Tibial nerve (tissue), 4 donors: ENCODE data around the gene SKOR1. TPM values are rescaled to one million over a fixed set of nuclear protein-coding genes. Genes with fewer than 3 reads are reported as not detected.

Experiments used
- DNase-seq, 2 donors: peaks; one replicate each; pipeline ENCODE4 v3.0.0-alpha.2; 2019; ENCODE audit warnings: low spot score in 2 of 2
- H3K27ac ChIP-seq, 4 donors: fragments of 200-600 bp; sonication (generic) in 3 of 4; one replicate each; pipeline ENCODE4 v1.5.1; 2017 to 2019; ENCODE audit warnings: mild to moderate bottlenecking in 1 of 4
- H3K27me3 ChIP-seq, 2 donors: fragments of 200-600 bp; sonication (generic) in 1 of 2; one replicate each; pipeline versions ENCODE4 v1.5.1 to v1.6.0; 2017 to 2019
- H3K36me3 ChIP-seq, 3 donors: fragments of 200-600 bp; sonication (generic); one replicate each; pipeline ENCODE4 v1.5.1; 2018 to 2019
- H3K4me1 ChIP-seq, 4 donors: fragments of 200-600 bp; sonication (generic) in 3 of 4; one replicate each; pipeline ENCODE4 v1.5.1; 2017 to 2019
- H3K4me3 ChIP-seq, 4 donors: fragments of 200-600 bp; sonication (generic) in 3 of 4; one replicate each; pipeline ENCODE4 v1.5.1; 2017 to 2019; ENCODE audit warnings: mild to moderate bottlenecking in 1 of 4, moderate library complexity in 1 of 4
- H3K9me3 ChIP-seq, 4 donors: fragments of 200-600 bp; sonication (generic) in 3 of 4; one replicate each; pipeline ENCODE4 v1.5.1; 2017 to 2019
- EP300 ChIP-seq, 2 donors: sonication (generic); formaldehyde crosslinking; IDR thresholded peaks; one replicate each; pipeline ENCODE4 v1.6.1; 2017; ENCODE audit warnings: antibody characterized with exemption in 2 of 2, mild to moderate bottlenecking in 1 of 2
- POLR2A ChIP-seq, 2 donors: fragments of 450-650 bp; IDR thresholded peaks; one replicate each; pipeline ENCODE4 v1.6.1; 2017; ENCODE audit warnings: antibody characterized with exemption in 2 of 2, mild to moderate bottlenecking in 2 of 2, moderate library complexity in 2 of 2
- WGBS, 2 donors: methylation state at CpG; one replicate each; pipeline ENCODE4 v1.1.5; 2018; 5-methylcytosine and 5-hydroxymethylcytosine counted together
- total RNA-seq, 4 donors: library from RNA; depleted of rRNA; stranded (reverse); fragments of >200 nt; gene quantifications; one replicate each; pipeline ENCODE4 v1.1.0, GENCODE V29; 2016
- TF ChIP-seq, protein P1 (sequence below), 5 experiments: fragments of 200-600 bp in 3 of 5; fragments of 450-650 bp in 2 of 5; sonication (generic) in 3 of 5; IDR thresholded peaks; one replicate each; pipeline ENCODE4 v1.5.1; 2016 to 2019; ENCODE audit warnings: antibody characterized with exemption in 5 of 5, mild to moderate bottlenecking in 3 of 5, moderate library complexity in 2 of 5

Gene SKOR1
- total RNA-seq, 4 donors from 2014 or later: 0.42 to 1.5 (median 0.82) TPM

DNA sequence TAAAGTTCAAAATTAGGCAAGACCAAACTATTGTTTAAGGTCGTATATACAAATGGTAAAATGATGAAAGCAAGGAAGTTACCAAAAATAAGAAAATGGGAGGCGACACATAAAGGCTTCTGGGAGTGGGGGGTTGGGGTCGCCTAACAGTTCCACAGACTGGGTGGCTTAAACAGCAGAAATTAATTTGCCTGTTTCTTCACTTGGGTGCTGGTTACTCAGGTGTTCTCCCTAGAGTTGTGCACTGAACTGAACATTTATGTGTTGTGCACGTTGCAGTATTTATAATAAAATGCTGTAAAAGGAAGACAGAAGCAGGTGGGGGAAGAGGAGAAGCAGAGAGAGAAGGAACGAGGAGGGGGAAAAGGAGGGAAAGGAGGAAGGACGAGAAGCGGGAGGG lies 25.0 kb downstream of the SKOR1 start:
- Histone ChIP-seq H3K4me1 (peaks cover 0 to 6% (median 0%) of the 10 kb centered on the region in 4 donors), H3K27ac (no peak overlapping the region), H3K4me3 (no peak overlapping the region), H3K36me3 (no peaks in the 10 kb centered on the region), H3K27me3 (no peaks in the 10 kb centered on the region), H3K9me3 (no peaks in the 10 kb centered on the region)
- DNase-seq: no peak
- TF ChIP-seq, protein P1, sequence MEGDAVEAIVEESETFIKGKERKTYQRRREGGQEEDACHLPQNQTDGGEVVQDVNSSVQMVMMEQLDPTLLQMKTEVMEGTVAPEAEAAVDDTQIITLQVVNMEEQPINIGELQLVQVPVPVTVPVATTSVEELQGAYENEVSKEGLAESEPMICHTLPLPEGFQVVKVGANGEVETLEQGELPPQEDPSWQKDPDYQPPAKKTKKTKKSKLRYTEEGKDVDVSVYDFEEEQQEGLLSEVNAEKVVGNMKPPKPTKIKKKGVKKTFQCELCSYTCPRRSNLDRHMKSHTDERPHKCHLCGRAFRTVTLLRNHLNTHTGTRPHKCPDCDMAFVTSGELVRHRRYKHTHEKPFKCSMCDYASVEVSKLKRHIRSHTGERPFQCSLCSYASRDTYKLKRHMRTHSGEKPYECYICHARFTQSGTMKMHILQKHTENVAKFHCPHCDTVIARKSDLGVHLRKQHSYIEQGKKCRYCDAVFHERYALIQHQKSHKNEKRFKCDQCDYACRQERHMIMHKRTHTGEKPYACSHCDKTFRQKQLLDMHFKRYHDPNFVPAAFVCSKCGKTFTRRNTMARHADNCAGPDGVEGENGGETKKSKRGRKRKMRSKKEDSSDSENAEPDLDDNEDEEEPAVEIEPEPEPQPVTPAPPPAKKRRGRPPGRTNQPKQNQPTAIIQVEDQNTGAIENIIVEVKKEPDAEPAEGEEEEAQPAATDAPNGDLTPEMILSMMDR (IDR thresholded peaks at IDR 0.05): no peak
- no peak for TF ChIP-seq EP300 (IDR thresholded peaks at IDR 0.05)
- no peak for TF ChIP-seq POLR2A (IDR thresholded peaks at IDR 0.05)
- WGBS, 2 donors: 48 to 53% methylated on average over 7 of the region's 7 CpGs

DNA sequence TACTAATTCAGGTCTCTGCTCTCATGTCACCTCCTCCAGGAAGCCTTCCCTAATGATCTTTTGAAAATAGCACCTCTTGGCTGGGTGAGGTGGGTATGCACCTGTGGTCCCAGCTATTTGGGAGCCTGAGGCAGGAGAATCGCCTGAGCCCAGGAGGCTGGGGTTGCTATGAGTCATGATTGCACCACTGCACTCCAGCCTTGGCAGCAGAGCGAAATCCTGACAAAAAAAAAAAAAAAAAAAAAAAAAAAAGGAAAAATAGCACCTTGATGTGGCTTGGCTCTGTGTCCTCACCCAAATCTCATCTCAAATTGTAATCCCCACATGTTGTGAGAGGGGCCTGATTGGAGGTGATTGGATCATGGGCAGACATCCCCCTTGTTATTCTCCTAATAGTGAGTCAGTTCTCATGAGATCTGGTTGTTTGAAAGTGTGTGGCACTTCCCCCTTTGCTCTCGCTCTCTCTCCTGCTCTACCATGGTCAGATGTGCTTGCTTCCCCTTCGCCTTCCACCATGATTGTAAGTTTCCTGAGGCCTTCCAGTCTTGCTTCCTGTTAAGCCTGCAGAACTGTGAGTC lies 25.8 kb downstream of the SKOR1 start:
- no peak for DNase-seq
- WGBS, 2 donors: 72 to 76% methylated on average over 4 of the region's 4 CpGs
- TF ChIP-seq POLR2A (IDR thresholded peaks at IDR 0.05): no peak
- TF ChIP-seq, protein P1 (IDR thresholded peaks at IDR 0.05): no peak
- no peak for TF ChIP-seq EP300 (IDR thresholded peaks at IDR 0.05)

GRCh38 chr15:67852418-67852817 lies 27.1 kb downstream of the SKOR1 start:
- no peak for DNase-seq
- H3K9me3 ChIP-seq: no peaks in the 10 kb centered on the region
- no peak for TF ChIP-seq POLR2A (IDR thresholded peaks at IDR 0.05)
- TF ChIP-seq, protein P1 (IDR thresholded peaks at IDR 0.05): no peak
- TF ChIP-seq EP300 (IDR thresholded peaks at IDR 0.05): no peak
- H3K4me3 ChIP-seq: no peak overlapping the region
- WGBS, 2 donors: 72 to 80% methylated on average over 3 of the region's 3 CpGs
- no peak overlapping the region for H3K27ac ChIP-seq
- no peaks in the 10 kb centered on the region for H3K27me3 ChIP-seq
- H3K4me1 ChIP-seq: peaks cover 0 to 6% (median 0%) of the 10 kb centered on the region in 4 donors
- H3K36me3 ChIP-seq: no peaks in the 10 kb centered on the region

More for the DNA sequence above, 25.8 kb downstream of the SKOR1 start:
- no peak overlapping the region for H3K4me3 ChIP-seq
- no peaks in the 10 kb centered on the region for H3K9me3 ChIP-seq
- no peaks in the 10 kb centered on the region for H3K27me3 ChIP-seq
- H3K4me1 ChIP-seq: peaks cover 0 to 6% (median 0%) of the 10 kb centered on the region in 4 donors
- H3K27ac ChIP-seq: no peak overlapping the region
- H3K36me3 ChIP-seq: no peaks in the 10 kb centered on the region

GRCh38 chr15:67853454-67853853 lies 28.1 kb downstream of the SKOR1 start:
- Histone ChIP-seq H3K27ac (no peak overlapping the region), H3K27me3 (no peaks in the 10 kb centered on the region), H3K9me3 (no peaks in the 10 kb centered on the region), H3K4me1 (peaks cover 0 to 6% (median 0%) of the 10 kb centered on the region in 4 donors), H3K4me3 (no peak overlapping the region), H3K36me3 (no peaks in the 10 kb centered on the region)
- DNase-seq: no peak
- TF ChIP-seq EP300 (IDR thresholded peaks at IDR 0.05): no peak
- TF ChIP-seq, protein P1 (IDR thresholded peaks at IDR 0.05): no peak
- no peak for TF ChIP-seq POLR2A (IDR thresholded peaks at IDR 0.05)
- WGBS, 2 donors: 85 to 91% methylated on average over 3 of the region's 3 CpGs

GRCh38 chr15:67854358-67854757 lies 29.0 kb downstream of the SKOR1 start:
- Histone ChIP-seq H3K36me3 (no peaks in the 10 kb centered on the region), H3K9me3 (no peaks in the 10 kb centered on the region), H3K27me3 (no peaks in the 10 kb centered on the region), H3K4me1 (peaks cover 0 to 6% (median 0%) of the 10 kb centered on the region in 4 donors), H3K27ac (no peak overlapping the region), H3K4me3 (no peak overlapping the region)
- 57 to 92% methylated on average over 1 of the region's 1 CpG for WGBS, 2 donors
- DNase-seq: no peak
- no peak for TF ChIP-seq POLR2A (IDR thresholded peaks at IDR 0.05)
- TF ChIP-seq, protein P1 (IDR thresholded peaks at IDR 0.05): no peak
- no peak for TF ChIP-seq EP300 (IDR thresholded peaks at IDR 0.05)
